Measurements from ENCODE around the gene DMRTC1. TPM values are rescaled to one million over a fixed set of nuclear protein-coding genes. Genes with fewer than 3 reads are reported as not detected.
"Not testable (repeated sequence)": the region's sequence is repeated elsewhere in the genome, so short reads cannot be mapped to it uniquely, and the experiment has no call there.

The DMRTC1 gene
- total and polyA plus RNA-seq, 10 of the 15 experiments (the other 5 are each of a cell fraction or from before 2014, with no cell fraction given), result 0.06 TPM; not detected in 9

DNA sequence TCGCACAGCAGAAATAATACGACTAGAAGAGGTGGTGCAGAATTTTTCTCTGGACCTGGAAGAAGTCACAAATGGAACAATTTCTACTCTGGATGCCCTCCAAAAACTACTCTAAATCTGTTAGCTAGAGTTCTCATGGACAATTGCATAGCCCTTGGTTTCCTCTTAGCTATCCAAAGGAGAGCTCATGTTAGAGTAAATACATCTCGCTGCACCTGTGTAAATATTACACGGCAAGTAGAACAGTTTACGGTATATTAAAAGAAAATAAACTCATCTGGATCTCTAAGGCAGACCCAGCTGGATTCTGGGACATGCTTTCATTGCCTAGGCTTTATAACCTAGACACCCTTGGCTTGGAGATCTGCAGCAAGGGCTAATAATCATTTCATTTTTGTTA lies 28.2 kb upstream of the DMRTC1 start:
- H3K27ac ChIP-seq (ENCODE audit: control insufficient read depth, insufficient read depth); intact Hi-C loops (cut with micrococcal nuclease; ENCODE audit: unreplicated experiment); H3K4me2 ChIP-seq (ENCODE audit: control insufficient read depth, insufficient read depth); CTCF ChIA-PET; in situ Hi-C loops (cut with MboI); ATAC-seq; H3K4me1 ChIP-seq (ENCODE audit: control insufficient read depth, insufficient read depth, low read length); H3K4me3 ChIP-seq; H3K9me3 ChIP-seq (replicated peaks; ENCODE audit: control insufficient read depth, insufficient read depth, low read length); BruUV-seq (replicated peaks); RAD21 ChIA-PET (ENCODE audit: unreplicated experiment); H4K20me1 ChIP-seq (ENCODE audit: control insufficient read depth, insufficient read depth); FAIRE-seq; H3K9ac ChIP-seq (ENCODE audit: control insufficient read depth, insufficient read depth, low read length); POLR2A ChIA-PET; H3K79me2 ChIP-seq (ENCODE audit: control insufficient read depth, insufficient read depth, low read length); H3K27me3 ChIP-seq (replicated peaks in 1 of 2; ENCODE audit: control insufficient read depth in 2 of 2, insufficient read depth in 2 of 2, low read length in 1 of 2); SMC1A ChIA-PET (ENCODE audit: uncharacterized antibody, unreplicated experiment); DNase-seq (ENCODE audit: low read depth, low spot score); H2AFZ ChIP-seq (ENCODE audit: control insufficient read depth, low read depth, low read length); H3K36me3 ChIP-seq (ENCODE audit: control insufficient read depth in 2 of 2, insufficient read depth in 2 of 2, low read length in 1 of 2): not testable (repeated sequence)
- WGBS (ENCODE audit: insufficient coverage, insufficient replicate concordance, low lambda C conversion rate, missing lambda C conversion rate), result no CpG with 5 or more reads among the region's 5 CpGs

DNA sequence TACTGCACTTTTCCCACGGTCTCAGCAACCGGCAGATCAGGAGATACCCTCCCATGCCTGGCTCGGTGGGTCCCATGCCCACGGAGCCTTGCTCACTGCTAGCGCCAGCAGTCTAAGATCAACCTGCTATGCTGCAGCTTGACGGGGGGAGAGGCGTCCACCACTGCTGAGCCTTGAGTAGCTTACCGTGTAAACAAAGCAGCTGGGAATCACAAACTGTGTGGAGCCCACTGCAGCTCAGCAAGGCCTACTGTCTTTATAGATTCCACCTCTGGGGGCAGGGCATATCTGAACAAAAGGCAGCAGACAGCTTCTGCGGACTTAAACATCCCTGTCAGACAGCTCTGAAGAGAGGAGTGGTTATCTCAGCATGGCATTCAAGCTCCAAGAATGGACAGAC lies 16.3 kb upstream of the DMRTC1 start:
- FAIRE-seq; intact Hi-C loops (cut with micrococcal nuclease; ENCODE audit: unreplicated experiment); RAD21 ChIA-PET (ENCODE audit: unreplicated experiment); H3K79me2 ChIP-seq (ENCODE audit: control insufficient read depth, insufficient read depth, low read length); H3K27me3 ChIP-seq (replicated peaks in 1 of 2; ENCODE audit: control insufficient read depth in 2 of 2, insufficient read depth in 2 of 2, low read length in 1 of 2); H3K36me3 ChIP-seq (ENCODE audit: control insufficient read depth in 2 of 2, insufficient read depth in 2 of 2, low read length in 1 of 2); BruUV-seq (replicated peaks); CTCF ChIA-PET; H3K4me3 ChIP-seq; H3K27ac ChIP-seq (ENCODE audit: control insufficient read depth, insufficient read depth); DNase-seq (ENCODE audit: low read depth, low spot score); H3K9ac ChIP-seq (ENCODE audit: control insufficient read depth, insufficient read depth, low read length); H3K9me3 ChIP-seq (replicated peaks; ENCODE audit: control insufficient read depth, insufficient read depth, low read length); ATAC-seq; H2AFZ ChIP-seq (ENCODE audit: control insufficient read depth, low read depth, low read length); in situ Hi-C loops (cut with MboI); SMC1A ChIA-PET (ENCODE audit: uncharacterized antibody, unreplicated experiment); H3K4me2 ChIP-seq (ENCODE audit: control insufficient read depth, insufficient read depth); POLR2A ChIA-PET; H3K4me1 ChIP-seq (ENCODE audit: control insufficient read depth, insufficient read depth, low read length); H4K20me1 ChIP-seq (ENCODE audit: control insufficient read depth, insufficient read depth): not testable (repeated sequence)
- no CpG with 5 or more reads among the region's 9 CpGs for WGBS (ENCODE audit: insufficient coverage, insufficient replicate concordance, low lambda C conversion rate, missing lambda C conversion rate)

DNA sequence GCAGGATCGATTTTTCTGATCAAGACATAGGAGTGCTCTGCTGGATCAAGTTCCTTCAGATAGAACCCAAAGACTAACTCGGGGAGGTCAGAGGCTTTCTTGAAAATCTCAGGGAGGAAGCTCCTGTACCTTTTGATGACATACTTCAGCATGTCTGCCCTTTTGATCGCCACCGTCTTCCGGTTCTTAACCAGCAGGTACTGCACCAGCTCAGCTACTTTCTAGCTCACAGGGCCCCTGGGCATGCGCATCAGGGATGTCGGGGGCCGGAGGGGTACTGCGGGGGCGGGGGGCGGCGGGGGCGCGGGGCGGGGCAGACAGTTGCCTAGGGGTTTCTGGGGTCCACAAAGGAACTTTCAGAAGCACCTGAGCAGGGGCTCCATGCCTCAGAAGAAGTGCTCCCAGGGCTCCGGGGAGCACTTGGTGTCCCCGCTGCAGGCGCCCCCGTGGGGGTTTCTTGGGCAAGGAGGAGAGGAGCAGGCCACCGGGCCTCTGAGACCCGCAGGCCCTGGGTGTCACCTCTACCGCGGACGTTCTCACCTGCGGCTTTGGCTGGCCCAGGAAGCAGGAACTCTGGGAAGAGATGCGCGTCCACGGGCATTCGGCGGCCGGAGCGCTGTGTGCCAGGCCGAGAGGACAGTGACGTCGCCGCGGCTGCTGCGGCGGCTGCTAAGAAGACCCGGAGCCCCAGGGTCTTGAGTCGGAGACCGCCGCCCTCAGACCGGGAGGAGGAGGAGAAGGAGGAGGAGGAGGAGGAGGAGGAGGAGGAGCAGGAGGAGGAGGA lies 410 bp downstream of the DMRTC1 start:
- H3K9ac ChIP-seq (ENCODE audit: control insufficient read depth, insufficient read depth, low read length); H3K27me3 ChIP-seq (replicated peaks in 1 of 2; ENCODE audit: control insufficient read depth in 2 of 2, insufficient read depth in 2 of 2, low read length in 1 of 2); H3K79me2 ChIP-seq (ENCODE audit: control insufficient read depth, insufficient read depth, low read length); CTCF ChIA-PET; H4K20me1 ChIP-seq (ENCODE audit: control insufficient read depth, insufficient read depth); in situ Hi-C loops (cut with MboI); RAD21 ChIA-PET (ENCODE audit: unreplicated experiment); H2AFZ ChIP-seq (ENCODE audit: control insufficient read depth, low read depth, low read length); H3K4me1 ChIP-seq (ENCODE audit: control insufficient read depth, insufficient read depth, low read length); H3K4me2 ChIP-seq (ENCODE audit: control insufficient read depth, insufficient read depth); SMC1A ChIA-PET (ENCODE audit: uncharacterized antibody, unreplicated experiment); H3K9me3 ChIP-seq (replicated peaks; ENCODE audit: control insufficient read depth, insufficient read depth, low read length); H3K36me3 ChIP-seq (ENCODE audit: control insufficient read depth in 2 of 2, insufficient read depth in 2 of 2, low read length in 1 of 2); POLR2A ChIA-PET; BruUV-seq (replicated peaks); intact Hi-C loops (cut with micrococcal nuclease; ENCODE audit: unreplicated experiment); H3K27ac ChIP-seq (ENCODE audit: control insufficient read depth, insufficient read depth); DNase-seq (ENCODE audit: low read depth, low spot score); H3K4me3 ChIP-seq: not testable (repeated sequence)
- FAIRE-seq (peak; percentile 49), ATAC-seq (peak; percentile 71)
- no CpG with 5 or more reads among the region's 44 CpGs for WGBS (ENCODE audit: insufficient coverage, insufficient replicate concordance, low lambda C conversion rate, missing lambda C conversion rate)

DNA sequence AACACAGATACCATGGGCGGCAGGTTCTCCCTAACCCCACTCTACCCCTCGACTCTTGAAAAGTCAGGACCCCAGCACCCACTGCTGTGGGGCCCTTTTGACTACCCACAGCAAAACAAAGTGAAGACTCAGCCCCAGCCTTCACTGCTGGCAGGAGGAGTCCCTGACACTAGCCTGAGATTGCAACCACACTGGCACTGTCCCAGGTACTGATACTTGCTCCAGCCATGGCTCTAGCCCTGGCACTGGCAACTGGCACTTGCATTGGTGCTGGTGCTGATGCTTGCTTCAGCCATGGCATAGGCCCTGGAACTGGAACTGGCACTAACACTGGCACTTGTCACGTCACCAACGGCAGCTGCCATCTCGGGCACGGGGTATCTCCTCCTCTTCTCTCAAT lies 1.4 kb downstream of the DMRTC1 start:
- SMC1A ChIA-PET (ENCODE audit: uncharacterized antibody, unreplicated experiment); DNase-seq (ENCODE audit: low read depth, low spot score); H3K79me2 ChIP-seq (ENCODE audit: control insufficient read depth, insufficient read depth, low read length): not testable (repeated sequence)

More for the DNA sequence above, 1.4 kb downstream of the DMRTC1 start:
- BruUV-seq (replicated peaks); H3K4me3 ChIP-seq; intact Hi-C loops (cut with micrococcal nuclease; ENCODE audit: unreplicated experiment); H3K27me3 ChIP-seq (replicated peaks in 1 of 2; ENCODE audit: control insufficient read depth in 2 of 2, insufficient read depth in 2 of 2, low read length in 1 of 2); H3K9me3 ChIP-seq (replicated peaks; ENCODE audit: control insufficient read depth, insufficient read depth, low read length); ATAC-seq; H3K9ac ChIP-seq (ENCODE audit: control insufficient read depth, insufficient read depth, low read length); H3K27ac ChIP-seq (ENCODE audit: control insufficient read depth, insufficient read depth); CTCF ChIA-PET; H3K36me3 ChIP-seq (ENCODE audit: control insufficient read depth in 2 of 2, insufficient read depth in 2 of 2, low read length in 1 of 2); H2AFZ ChIP-seq (ENCODE audit: control insufficient read depth, low read depth, low read length); in situ Hi-C loops (cut with MboI); H3K4me2 ChIP-seq (ENCODE audit: control insufficient read depth, insufficient read depth); H4K20me1 ChIP-seq (ENCODE audit: control insufficient read depth, insufficient read depth); POLR2A ChIA-PET; FAIRE-seq; RAD21 ChIA-PET (ENCODE audit: unreplicated experiment); H3K4me1 ChIP-seq (ENCODE audit: control insufficient read depth, insufficient read depth, low read length): not testable (repeated sequence)
- no CpG with 5 or more reads among the region's 6 CpGs for WGBS (ENCODE audit: insufficient coverage, insufficient replicate concordance, low lambda C conversion rate, missing lambda C conversion rate)

Measured in GM12878 (cell line).